Measurements from ENCODE around the gene ZIC5.

The ZIC5 gene

GRCh38 chr13:99941086-99941485 lies 30.5 kb downstream of the ZIC5 start:
- peak; percentile 27 for DNase-seq (ENCODE audit: low read depth)

DNA sequence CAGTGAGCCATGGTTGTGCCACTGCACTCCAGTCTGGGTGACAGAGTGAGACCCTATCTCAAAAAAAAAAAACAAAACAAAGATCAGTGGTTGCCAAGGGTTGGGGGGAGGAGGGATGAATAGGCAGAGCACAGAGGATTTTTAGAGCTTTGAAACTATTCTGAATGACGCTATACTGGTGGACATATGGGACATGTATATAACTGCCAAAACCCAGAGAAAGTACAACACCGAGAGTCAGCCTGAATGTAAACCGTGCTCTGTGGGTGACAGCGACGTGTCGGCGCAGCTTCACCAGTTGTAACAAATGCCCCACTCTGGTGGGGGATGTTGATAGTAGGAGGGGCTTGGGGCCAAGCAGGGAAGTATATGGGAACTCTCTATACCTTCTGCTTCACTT lies 32.9 kb downstream of the ZIC5 start:
- no peak overlapping the region for H3K4me3 ChIP-seq (ENCODE audit: low read depth, low read length)
- no peak for TF ChIP-seq CTCF (IDR thresholded peaks at IDR 0.05; ENCODE audit: control insufficient read depth, extremely low read depth, insufficient read depth)
- no peak for DNase-seq (ENCODE audit: low read depth)

More at GRCh38 chr13:99941086-99941485, 30.5 kb downstream of the ZIC5 start:
- H3K4me3 ChIP-seq (ENCODE audit: low read depth, low read length): no peak overlapping the region
- no peak for TF ChIP-seq CTCF (IDR thresholded peaks at IDR 0.05; ENCODE audit: control insufficient read depth, extremely low read depth, insufficient read depth)

DNA sequence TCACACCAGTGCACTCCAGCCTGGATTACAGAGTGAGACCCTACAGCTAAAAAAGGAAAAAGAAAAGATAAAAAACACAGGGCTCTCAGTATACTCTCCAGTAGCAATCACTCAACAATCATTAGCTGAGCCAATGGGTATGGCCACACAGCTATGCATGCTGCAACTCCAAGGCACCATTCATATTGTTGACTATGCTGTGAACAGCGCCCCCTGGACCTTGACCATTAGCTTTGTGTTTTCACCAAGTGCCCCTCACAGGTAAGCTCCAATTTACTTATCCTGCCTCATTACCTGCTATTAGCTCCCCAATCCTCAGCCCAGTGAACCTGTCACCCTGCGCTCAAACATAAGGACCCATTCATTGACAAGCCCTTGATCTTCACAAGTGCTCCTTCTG lies 35.8 kb downstream of the ZIC5 start:
- H3K4me3 ChIP-seq (ENCODE audit: low read depth, low read length): no peak overlapping the region
- no peak for DNase-seq (ENCODE audit: low read depth)
- TF ChIP-seq CTCF (IDR thresholded peaks at IDR 0.05; ENCODE audit: control insufficient read depth, extremely low read depth, insufficient read depth): no peak

- no peak overlapping the region for H3K4me3 ChIP-seq (ENCODE audit: low read depth, low read length)
- no peak for DNase-seq (ENCODE audit: low read depth)
- TF ChIP-seq CTCF (IDR thresholded peaks at IDR 0.05; ENCODE audit: control insufficient read depth, extremely low read depth, insufficient read depth): no peak
Measured at GRCh38 chr13:99932912-99933311, 38.7 kb downstream of the ZIC5 start.

DNA sequence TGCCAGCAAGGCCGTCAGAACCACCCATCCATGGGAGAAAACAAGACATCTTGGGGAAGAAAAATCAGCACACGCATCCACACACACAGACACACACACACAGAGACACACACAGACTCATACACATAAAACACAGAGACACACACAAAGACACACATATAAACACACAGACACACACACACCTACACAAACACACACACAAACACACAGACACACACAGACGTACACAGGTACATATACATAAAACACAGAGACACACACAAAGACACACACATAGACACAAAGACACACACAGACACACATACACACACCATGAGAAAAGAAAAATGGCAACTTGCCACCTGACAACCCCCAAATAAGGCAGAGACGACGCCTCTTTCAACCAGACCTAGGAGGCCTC lies 40.6 kb downstream of the ZIC5 start:
- H3K4me3 ChIP-seq (ENCODE audit: low read depth, low read length): no peak overlapping the region
- TF ChIP-seq CTCF (IDR thresholded peaks at IDR 0.05; ENCODE audit: control insufficient read depth, extremely low read depth, insufficient read depth): no peak
- no peak for DNase-seq (ENCODE audit: low read depth)

GRCh38 chr13:99929866-99930265 lies 41.7 kb downstream of the ZIC5 start:
- DNase-seq (ENCODE audit: low read depth): no peak
- no peak for TF ChIP-seq CTCF (IDR thresholded peaks at IDR 0.05; ENCODE audit: control insufficient read depth, extremely low read depth, insufficient read depth)
- no peak overlapping the region for H3K4me3 ChIP-seq (ENCODE audit: low read depth, low read length)

- no peak for DNase-seq (ENCODE audit: low read depth)
- no peak for TF ChIP-seq CTCF (IDR thresholded peaks at IDR 0.05; ENCODE audit: control insufficient read depth, extremely low read depth, insufficient read depth)
- no peak overlapping the region for H3K4me3 ChIP-seq (ENCODE audit: low read depth, low read length)
Measured at GRCh38 chr13:99926014-99926731, 45.4 kb downstream of the ZIC5 start.
